ENCODE data around the gene SLC31A2. TPM values are rescaled to one million over a fixed set of nuclear protein-coding genes. Genes with fewer than 3 reads are reported as not detected.
"Not testable (repeated sequence)": the region's sequence is repeated elsewhere in the genome, so short reads cannot be mapped to it uniquely, and the experiment has no call there.

Gene SLC31A2
- total RNA-seq, 1 donor from 2014 or later = 2.1 TPM

DNA sequence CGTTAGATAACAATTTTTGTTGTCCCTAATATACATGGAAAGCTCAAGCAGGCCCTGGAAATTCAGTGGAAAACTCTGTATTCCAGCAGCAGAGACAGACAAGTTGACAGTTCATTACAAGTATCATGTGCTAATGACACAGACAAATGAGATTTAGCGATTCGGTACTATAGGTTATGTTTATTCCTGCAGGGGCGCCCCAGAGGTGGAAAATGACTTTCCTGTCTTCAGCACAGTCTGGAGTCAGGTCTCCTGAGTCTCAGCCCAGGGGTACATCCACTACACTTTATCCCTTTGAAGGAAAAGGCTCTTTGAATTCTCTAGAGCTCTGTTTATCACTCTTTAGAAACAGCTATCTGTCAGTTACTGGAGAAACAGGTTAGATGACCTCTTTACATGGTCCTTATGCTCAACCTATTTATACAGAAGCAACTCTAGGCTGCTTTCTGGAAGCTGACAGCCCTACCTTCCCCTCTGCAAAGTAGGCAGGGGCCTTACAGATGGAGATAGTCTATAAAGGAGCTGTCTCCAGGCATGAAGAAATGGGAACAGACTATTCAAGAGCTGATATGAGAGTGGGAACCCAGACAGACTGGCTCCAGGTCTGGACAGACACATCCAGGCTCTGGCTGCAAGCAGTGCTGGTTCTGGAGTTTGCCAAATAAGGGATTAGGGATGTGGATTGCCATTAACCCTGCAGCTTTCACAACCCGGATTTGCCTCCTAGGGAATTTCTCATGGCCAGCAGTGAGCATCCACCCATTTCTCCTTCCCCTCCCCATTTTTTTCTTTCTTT is 7.2 kb upstream of the SLC31A2 start:
- no peaks in the 10 kb centered on the region for H3K36me3 Mint-ChIP-seq (ENCODE audit: low read depth, unreplicated experiment)
- no peaks in the 10 kb centered on the region for H3K4me1 Mint-ChIP-seq (ENCODE audit: unreplicated experiment)
- no peak overlapping the region for H3K27ac Mint-ChIP-seq (ENCODE audit: unreplicated experiment)
- H3K9me3 Mint-ChIP-seq (ENCODE audit: unreplicated experiment) = no peaks in the 10 kb centered on the region
- no peak for TF ChIP-seq CTCF (IDR thresholded peaks at IDR 0.05; ENCODE audit: unreplicated experiment)
- H3K27me3 Mint-ChIP-seq (ENCODE audit: unreplicated experiment) = peaks cover 1% of the 10 kb centered on the region
- DNase-seq (ENCODE audit: low spot score) = no peak
- H3K4me3 Mint-ChIP-seq (ENCODE audit: unreplicated experiment) = no peak overlapping the region

- Mint-ChIP-seq H3K4me3 (ENCODE audit: unreplicated experiment) (no peak overlapping the region), H3K9me3 (ENCODE audit: unreplicated experiment) (no peaks in the 10 kb centered on the region), H3K36me3 (ENCODE audit: low read depth, unreplicated experiment) (no peaks in the 10 kb centered on the region), H3K27ac (ENCODE audit: unreplicated experiment) (no peak overlapping the region), H3K4me1 (ENCODE audit: unreplicated experiment) (peaks cover 3% of the 10 kb centered on the region), H3K27me3 (ENCODE audit: unreplicated experiment) (peaks cover 1% of the 10 kb centered on the region)
- no peak for TF ChIP-seq CTCF (IDR thresholded peaks at IDR 0.05; ENCODE audit: unreplicated experiment)
- no peak for DNase-seq (ENCODE audit: low spot score)
Measured at GRCh38 chr9:113148372-113148705, 2.5 kb upstream of the SLC31A2 start.

GRCh38 chr9:113148781-113149510 is 1.9 kb upstream of the SLC31A2 start:
- no peak overlapping the region for H3K27ac Mint-ChIP-seq (ENCODE audit: unreplicated experiment)
- H3K36me3 Mint-ChIP-seq (ENCODE audit: low read depth, unreplicated experiment) = no peaks in the 10 kb centered on the region
- H3K4me3 Mint-ChIP-seq (ENCODE audit: unreplicated experiment) = no peak overlapping the region
- H3K9me3 Mint-ChIP-seq (ENCODE audit: unreplicated experiment) = no peaks in the 10 kb centered on the region
- H3K27me3 Mint-ChIP-seq (ENCODE audit: unreplicated experiment) = peaks cover 1% of the 10 kb centered on the region
- DNase-seq (ENCODE audit: low spot score) = no peak
- H3K4me1 Mint-ChIP-seq (ENCODE audit: unreplicated experiment) = peaks cover 3% of the 10 kb centered on the region
- TF ChIP-seq CTCF (IDR thresholded peaks at IDR 0.05; ENCODE audit: unreplicated experiment) = no peak

GRCh38 chr9:113149561-113149960 is 1.2 kb upstream of the SLC31A2 start:
- H3K4me3 Mint-ChIP-seq (ENCODE audit: unreplicated experiment); H3K9me3 Mint-ChIP-seq (ENCODE audit: unreplicated experiment); H3K36me3 Mint-ChIP-seq (ENCODE audit: low read depth, unreplicated experiment); H3K27ac Mint-ChIP-seq (ENCODE audit: unreplicated experiment); H3K27me3 Mint-ChIP-seq (ENCODE audit: unreplicated experiment); DNase-seq (ENCODE audit: low spot score); H3K4me1 Mint-ChIP-seq (ENCODE audit: unreplicated experiment): not testable (repeated sequence)

DNA sequence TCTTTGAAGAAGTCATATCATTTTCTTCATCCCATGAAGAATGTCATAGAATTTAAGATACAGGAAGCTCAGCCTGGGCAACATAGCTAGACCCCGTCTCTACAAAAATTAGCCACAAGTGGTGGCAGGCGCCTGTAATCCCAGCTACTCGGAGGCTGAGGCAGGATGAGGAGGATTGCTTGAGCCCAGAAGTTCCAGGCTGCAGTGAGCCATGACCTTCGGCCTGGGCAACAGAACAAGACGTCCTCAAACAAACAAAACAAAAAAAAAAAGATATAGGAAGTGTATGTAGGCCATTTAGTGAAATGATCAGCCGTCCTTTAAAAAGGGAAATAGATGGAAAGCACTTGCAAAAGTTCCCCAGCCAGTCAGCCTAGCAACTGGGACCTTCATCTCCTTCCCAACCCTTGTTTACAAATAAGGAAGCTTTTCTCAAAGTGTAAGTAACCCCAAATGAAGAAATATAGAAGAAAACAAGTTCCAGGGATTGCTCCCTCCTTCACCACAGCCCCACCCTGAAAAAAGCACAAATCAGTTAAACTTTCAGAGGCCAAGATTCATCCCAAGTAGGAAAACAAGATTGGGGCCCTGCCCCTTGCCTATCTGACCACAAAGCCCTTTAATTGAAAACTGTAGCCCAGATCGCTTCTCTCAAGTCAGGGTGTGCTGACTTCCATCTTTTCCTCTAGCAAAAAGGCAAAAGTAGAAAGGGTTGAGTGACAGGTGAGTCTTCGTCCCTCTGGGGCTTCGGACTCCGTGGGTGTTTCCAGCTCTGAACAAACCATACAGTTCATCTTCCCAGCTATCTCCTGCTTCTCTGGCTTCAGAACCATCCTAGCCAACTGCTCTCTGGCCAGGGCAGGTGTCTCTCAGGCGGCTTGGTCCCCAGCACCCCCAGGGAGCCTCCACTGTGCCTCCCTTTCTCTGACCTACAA is 1.2 kb downstream of the SLC31A2 start:
- no peak for DNase-seq (ENCODE audit: low spot score)
- Mint-ChIP-seq H3K4me3 (ENCODE audit: unreplicated experiment) (peak overlapping the region; percentile 85), H3K4me1 (ENCODE audit: unreplicated experiment) (peaks cover 11% of the 10 kb centered on the region), H3K27me3 (ENCODE audit: unreplicated experiment) (peaks cover 4% of the 10 kb centered on the region), H3K27ac (ENCODE audit: unreplicated experiment) (no peak overlapping the region), H3K9me3 (ENCODE audit: unreplicated experiment) (no peaks in the 10 kb centered on the region), H3K36me3 (ENCODE audit: low read depth, unreplicated experiment) (no peaks in the 10 kb centered on the region)
- no peak for TF ChIP-seq CTCF (IDR thresholded peaks at IDR 0.05; ENCODE audit: unreplicated experiment)

Data from endothelial cell (in vitro differentiated cells).